ENCODE results near the gene NEB.

DNA sequence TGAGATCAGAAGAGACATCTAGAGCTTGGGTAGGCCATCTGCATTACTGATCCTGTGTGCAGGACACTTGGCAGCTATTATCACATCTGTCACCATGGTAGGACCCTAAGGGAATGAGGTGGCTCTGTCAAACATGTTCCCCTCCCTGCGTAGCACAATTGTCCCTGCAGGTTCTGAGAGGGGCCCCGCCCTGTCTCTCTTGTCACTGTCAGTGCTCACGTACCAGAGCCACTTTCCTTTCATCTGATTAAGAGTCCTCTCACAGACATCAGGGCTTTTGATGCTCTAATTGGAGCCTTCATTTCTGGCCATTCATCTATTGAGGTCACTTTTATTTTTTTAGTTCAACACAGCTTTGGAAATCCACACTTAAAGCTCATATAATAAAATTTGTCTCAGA is 38.5 kb downstream of the NEB start:
- TF ChIP-seq EZH2 (IDR thresholded peaks at IDR 0.05; ENCODE audit: low read length, unreplicated experiment): no peak
- TF ChIP-seq, protein P1, sequence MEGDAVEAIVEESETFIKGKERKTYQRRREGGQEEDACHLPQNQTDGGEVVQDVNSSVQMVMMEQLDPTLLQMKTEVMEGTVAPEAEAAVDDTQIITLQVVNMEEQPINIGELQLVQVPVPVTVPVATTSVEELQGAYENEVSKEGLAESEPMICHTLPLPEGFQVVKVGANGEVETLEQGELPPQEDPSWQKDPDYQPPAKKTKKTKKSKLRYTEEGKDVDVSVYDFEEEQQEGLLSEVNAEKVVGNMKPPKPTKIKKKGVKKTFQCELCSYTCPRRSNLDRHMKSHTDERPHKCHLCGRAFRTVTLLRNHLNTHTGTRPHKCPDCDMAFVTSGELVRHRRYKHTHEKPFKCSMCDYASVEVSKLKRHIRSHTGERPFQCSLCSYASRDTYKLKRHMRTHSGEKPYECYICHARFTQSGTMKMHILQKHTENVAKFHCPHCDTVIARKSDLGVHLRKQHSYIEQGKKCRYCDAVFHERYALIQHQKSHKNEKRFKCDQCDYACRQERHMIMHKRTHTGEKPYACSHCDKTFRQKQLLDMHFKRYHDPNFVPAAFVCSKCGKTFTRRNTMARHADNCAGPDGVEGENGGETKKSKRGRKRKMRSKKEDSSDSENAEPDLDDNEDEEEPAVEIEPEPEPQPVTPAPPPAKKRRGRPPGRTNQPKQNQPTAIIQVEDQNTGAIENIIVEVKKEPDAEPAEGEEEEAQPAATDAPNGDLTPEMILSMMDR (conservative IDR thresholded peaks at IDR 0.05; ENCODE audit: low read depth, low read length): no peak
